ENCODE results near the gene STYK1. TPM values are rescaled to one million over a fixed set of nuclear protein-coding genes. Genes with fewer than 3 reads are reported as not detected.

The STYK1 gene
- total and polyA plus RNA-seq, 10 of the 15 experiments (the other 5 are each of a cell fraction or from before 2014, with no cell fraction given), result 0.62 to 1.2 (median 0.82) TPM; not detected in 1

DNA sequence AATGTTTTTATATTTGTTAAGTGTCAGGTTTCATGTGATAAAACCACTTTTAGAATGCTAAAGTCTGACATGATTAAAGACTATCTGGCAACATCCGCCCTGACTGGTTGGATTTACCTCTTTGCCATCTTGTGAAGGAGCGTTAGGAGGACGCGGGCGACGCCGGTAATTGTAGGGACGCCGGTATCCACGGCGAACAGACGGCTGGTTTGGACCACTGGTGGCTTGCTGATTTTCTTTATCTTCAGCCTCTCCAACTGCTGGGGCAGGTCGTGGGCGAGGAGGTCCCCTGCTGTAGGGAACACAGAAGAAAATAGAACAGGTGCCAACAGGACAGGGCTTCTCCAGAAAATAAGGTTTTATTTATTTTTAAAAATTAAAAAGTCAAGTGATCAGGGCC lies 28.0 kb upstream of the STYK1 start (continued):
- no peak for TF ChIP-seq TCF3 (IDR thresholded peaks at IDR 0.05; ENCODE audit: borderline replicate concordance, insufficient read depth, low read depth, low read length)
- no peak for TF ChIP-seq YBX1 (IDR thresholded peaks at IDR 0.05)

DNA sequence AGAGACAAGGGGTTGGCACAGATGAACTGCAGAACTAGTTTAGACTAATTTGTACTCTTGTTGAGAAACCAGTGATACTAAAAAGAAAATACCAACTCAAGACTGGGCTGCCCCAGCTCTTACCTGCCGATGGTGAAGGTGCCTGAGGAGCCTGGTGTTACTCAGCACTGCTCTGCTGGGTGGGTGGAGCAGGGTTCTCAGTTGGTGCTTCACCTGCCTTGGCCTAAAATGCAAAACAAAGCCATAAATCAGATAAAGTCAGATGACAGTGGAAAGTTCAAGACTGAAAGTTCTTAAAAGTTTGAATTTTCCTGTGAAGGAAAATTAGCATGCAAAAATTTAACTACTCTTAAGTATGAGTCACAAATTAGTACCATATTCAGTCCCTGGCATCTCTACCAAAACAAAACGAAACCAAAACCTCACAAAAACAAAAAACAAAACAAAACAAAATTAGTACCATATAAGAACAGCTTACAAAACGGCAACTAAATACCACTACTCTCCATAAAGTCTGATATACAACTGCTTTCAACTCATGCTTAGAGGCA lies 27.4 kb upstream of the STYK1 start:
- POLR2A ChIA-PET, result no interaction called here

More for the DNA sequence above, 27.4 kb upstream of the STYK1 start:
- H4K20me1 ChIP-seq (ENCODE audit: control insufficient read depth, insufficient read depth), result no peaks in the 10 kb centered on the region
- peak; percentile 68 for ATAC-seq
- TF ChIP-seq JUND (IDR thresholded peaks at IDR 0.05; ENCODE audit: low read depth, low read length), result no peak
- TF ChIP-seq, protein P1, sequence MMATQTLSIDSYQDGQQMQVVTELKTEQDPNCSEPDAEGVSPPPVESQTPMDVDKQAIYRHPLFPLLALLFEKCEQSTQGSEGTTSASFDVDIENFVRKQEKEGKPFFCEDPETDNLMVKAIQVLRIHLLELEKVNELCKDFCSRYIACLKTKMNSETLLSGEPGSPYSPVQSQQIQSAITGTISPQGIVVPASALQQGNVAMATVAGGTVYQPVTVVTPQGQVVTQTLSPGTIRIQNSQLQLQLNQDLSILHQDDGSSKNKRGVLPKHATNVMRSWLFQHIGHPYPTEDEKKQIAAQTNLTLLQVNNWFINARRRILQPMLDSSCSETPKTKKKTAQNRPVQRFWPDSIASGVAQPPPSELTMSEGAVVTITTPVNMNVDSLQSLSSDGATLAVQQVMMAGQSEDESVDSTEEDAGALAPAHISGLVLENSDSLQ (IDR thresholded peaks at IDR 0.05), result peak; percentile 71
- peak; percentile 37 for TF ChIP-seq ATF7 (IDR thresholded peaks at IDR 0.05; ENCODE audit: low read depth)
- intact Hi-C loops (cut with micrococcal nuclease; ENCODE audit: unreplicated experiment), result no loop called here
- H3K27me3 ChIP-seq (replicated peaks in 1 of 2; ENCODE audit: control insufficient read depth in 2 of 2, insufficient read depth in 2 of 2, low read length in 1 of 2), result no peaks in the 10 kb centered on the region
- H3K9me3 ChIP-seq (replicated peaks; ENCODE audit: control insufficient read depth, insufficient read depth, low read length), result no peaks in the 10 kb centered on the region
- H3K4me2 ChIP-seq (ENCODE audit: control insufficient read depth, insufficient read depth), result peak overlapping the region; percentile 50; the same call in 1 of the 2 replicates
- H3K79me2 ChIP-seq (ENCODE audit: control insufficient read depth, insufficient read depth, low read length), result no peaks in the 10 kb centered on the region
- WGBS (ENCODE audit: insufficient coverage, insufficient replicate concordance, low lambda C conversion rate, missing lambda C conversion rate), result 14% methylated on average over 3 of the region's 3 CpGs
- no peak for DNase-seq (ENCODE audit: low read depth, low spot score)
- RAD21 ChIA-PET (ENCODE audit: unreplicated experiment), result interaction anchor here (2.1 to 2.6 kb wide), 2 partner anchors 18 to 22 kb away, joined by 4 to 7 read pairs; partner anchors contain the start of gene YBX3
- no peak overlapping the region for H3K4me3 ChIP-seq
- CTCF ChIA-PET, result interaction anchor here (0.7 to 1.0 kb wide), 2 partner anchors 49 to 548 kb away, joined by 3 to 4 read pairs; no protein-coding TSS in a partner anchor
- no peak for FAIRE-seq
- no TSS peak for BruUV-seq (replicated peaks)
- H3K36me3 ChIP-seq (ENCODE audit: control insufficient read depth in 2 of 2, insufficient read depth in 2 of 2, low read length in 1 of 2), result peaks cover 2 to 37% of the 10 kb centered on the region in 2 experiments
- in situ Hi-C loops (cut with MboI), result no loop called here
- H3K4me1 ChIP-seq (ENCODE audit: control insufficient read depth, insufficient read depth, low read length), result peaks cover 9% of the 10 kb centered on the region; the same call in 1 of the 2 replicates
- SMC1A ChIA-PET (ENCODE audit: uncharacterized antibody, unreplicated experiment), result interaction anchor here (0.9 to 1.3 kb wide), 4 partner anchors 13 to 48 kb away, joined by 3 to 6 read pairs (median 3); no protein-coding TSS in a partner anchor
- peak overlapping the region; percentile 44; the same call in 1 of the 2 replicates for H2AFZ ChIP-seq (ENCODE audit: control insufficient read depth, low read depth, low read length)
- peak overlapping the region; percentile 14; the same call in 1 of the 2 replicates for H3K27ac ChIP-seq (ENCODE audit: control insufficient read depth, insufficient read depth)
- H3K9ac ChIP-seq (ENCODE audit: control insufficient read depth, insufficient read depth, low read length), result no peak overlapping the region

All from GM12878 (cell line).